Stimulated activated naive CD4-positive, alpha-beta T cell treated with Interleukin-2 at 50 U/mL for 16 hours (primary cell): ENCODE data around the gene XAB2.

ENCODE experiments used
- DNase-seq: peaks from one replicate; lab custom pipeline; 2025; lab: John Stamatoyannopoulos, UW

Gene XAB2

GRCh38 chr19:7611541-7612279 is 17.6 kb downstream of the XAB2 start:
- DNase-seq = no peak

GRCh38 chr19:7610491-7611240 is 18.7 kb downstream of the XAB2 start:
- DNase-seq = no peak

GRCh38 chr19:7607874-7608560 is 21.3 kb downstream of the XAB2 start:
- no peak for DNase-seq

- DNase-seq = no peak
Measured at GRCh38 chr19:7607212-7607873, 22.0 kb downstream of the XAB2 start.

GRCh38 chr19:7606289-7606688 is 23.1 kb downstream of the XAB2 start:
- DNase-seq = no peak

- no peak for DNase-seq
Measured at GRCh38 chr19:7605490-7606222, 23.7 kb downstream of the XAB2 start.

GRCh38 chr19:7603919-7604318 is 25.4 kb downstream of the XAB2 start:
- no peak for DNase-seq

- no peak for DNase-seq
Measured at GRCh38 chr19:7602935-7603497, 26.3 kb downstream of the XAB2 start.

- no peak for DNase-seq
Measured at GRCh38 chr19:7602240-7602934, 27.0 kb downstream of the XAB2 start.

GRCh38 chr19:7600721-7601120 is 28.6 kb downstream of the XAB2 start:
- no peak for DNase-seq

GRCh38 chr19:7598180-7598579 is 31.2 kb downstream of the XAB2 start:
- no peak for DNase-seq

GRCh38 chr19:7597689-7598088 is 31.7 kb downstream of the XAB2 start:
- DNase-seq = no peak

- no peak for DNase-seq
Measured at GRCh38 chr19:7596211-7596937, 33.0 kb downstream of the XAB2 start.

- DNase-seq = no peak
Measured at GRCh38 chr19:7595466-7596133, 33.7 kb downstream of the XAB2 start, which contains the start of gene CAMSAP3. TSS of gene CAMSAP3 (plus strand) at chr19:7595863. CDS start at chr19:7596003, 140 bp downstream.

- DNase-seq = no peak
Measured at GRCh38 chr19:7590256-7590655, 39.1 kb downstream of the XAB2 start.

GRCh38 chr19:7589822-7590221 is 39.5 kb downstream of the XAB2 start:
- no peak for DNase-seq

GRCh38 chr19:7582446-7582845 is 46.9 kb downstream of the XAB2 start:
- DNase-seq = no peak

GRCh38 chr19:7579182-7579581 is 50.2 kb downstream of the XAB2 start:
- DNase-seq = no peak

- no peak for DNase-seq
Measured at GRCh38 chr19:7578127-7578526, 51.2 kb downstream of the XAB2 start.
